Panc1 (cell line): ENCODE results near the gene NOTCH1. TPM values are rescaled to one million over a fixed set of nuclear protein-coding genes. Genes with fewer than 3 reads are reported as not detected.

ENCODE experiments used
- ATAC-seq: fragments of 200-7000 bp; cut with Tn5 transposase; 2 replicates; pipeline ENCODE4 v1.9.1; 2020; ENCODE audit warnings: mild to moderate bottlenecking, moderate library complexity
- BruUV-seq: library from RNA; stranded (reverse); fragments of 400-500 nt; replicated peaks from 2 replicates; lab custom pipeline; 2021; lab: Mats Ljungman, UMichigan
- CTCF ChIA-PET: fragments of 300-600 bp; sonication (Branson Sonifier 250); formaldehyde crosslinking; loops from one replicate; lab custom pipeline; 2022; ENCODE audit warnings: antibody characterized with exemption; lab: Charles Lee
- POLR2A ChIA-PET: fragments of 300-600 bp; sonication (Branson Sonifier 250); formaldehyde crosslinking; loops from one replicate; lab custom pipeline; 2022; ENCODE audit warnings: antibody characterized with exemption; lab: Charles Lee
- DNase-seq: peaks from one replicate; pipeline ENCODE4 v3.0.0-alpha.2; 2010; ENCODE audit warnings: low read depth, low spot score
- H3K27ac ChIP-seq: 2 replicates; pipeline ENCODE4 v1.5.1; 2011; ENCODE audit warnings: mild to moderate bottlenecking, low read length, inconsistent platforms
- H3K27me3 ChIP-seq: fragments of 200-500 bp; sonication (Bioruptor generic); 2 replicates; pipeline ENCODE4 v1.6.0; 2014; ENCODE audit warnings: low read length, inconsistent platforms; ENCODE audit not compliant: control insufficient read depth, insufficient read depth
- H3K36me3 ChIP-seq: fragments of 200-500 bp; sonication (Bioruptor generic); 2 replicates; pipeline ENCODE4 v1.5.1; 2014; ENCODE audit warnings: inconsistent platforms, mild to moderate bottlenecking, low read length, moderate library complexity; ENCODE audit not compliant: control insufficient read depth, insufficient read depth
- H3K4me1 ChIP-seq: 2 replicates; pipeline ENCODE4 v1.5.1; 2011; ENCODE audit warnings: inconsistent platforms, mild to moderate bottlenecking, low read length, moderate library complexity; ENCODE audit not compliant: control insufficient read depth, insufficient read depth
- H3K4me3 ChIP-seq, 2 experiments: 2 replicates each; pipeline ENCODE4 v1.5.1; 2011 to 2012; ENCODE audit warnings: low read depth in 2 of 2, low read length in 2 of 2, mild to moderate bottlenecking in 2 of 2, inconsistent platforms in 1 of 2, moderate library complexity in 1 of 2
- H3K9me3 ChIP-seq: fragments of 200-500 bp; sonication (Bioruptor generic); 2 replicates; pipeline ENCODE4 v1.5.1; 2014; ENCODE audit warnings: low read depth, mild to moderate bottlenecking, inconsistent platforms, low read length, moderate library complexity; ENCODE audit not compliant: control insufficient read depth, insufficient read depth
- POLR2AphosphoS5 ChIP-seq: IDR thresholded peaks from 2 replicates; pipeline ENCODE4 v1.6.1; 2012; ENCODE audit warnings: mild to moderate bottlenecking, low read depth, low read length, moderate library complexity
- REST ChIP-seq, 2 experiments: IDR thresholded peaks; 2 replicates each; pipeline ENCODE4 v1.6.1; 2011 to 2012; ENCODE audit warnings: low read depth in 2 of 2, control low read depth in 1 of 2, low read length in 1 of 2, mild to moderate bottlenecking in 1 of 2, moderate library complexity in 1 of 2; ENCODE audit not compliant: insufficient read depth in 1 of 2
- SIN3A ChIP-seq: IDR thresholded peaks from 2 replicates; pipeline ENCODE4 v1.6.1; 2012; ENCODE audit warnings: low read depth, mild to moderate bottlenecking, low read length, moderate library complexity, borderline replicate concordance; ENCODE audit not compliant: insufficient read depth
- TCF7L2 ChIP-seq: IDR thresholded peaks from 2 replicates; pipeline ENCODE4 v1.6.1; 2011; ENCODE audit warnings: mild to moderate bottlenecking, low read depth, low read length, inconsistent platforms
- in situ Hi-C: cut with HindIII; loops from 2 replicates; pipeline ENCODE4 v1.10.0; 2016; ENCODE audit warnings: low sequenced_read_pairs, low pct_unique_long_range_greater_than_20kb
- intact Hi-C: fragments of 100-400 bp; cut with micrococcal nuclease; formaldehyde crosslinking; loops from one replicate; pipeline ENCODE4 v1.10.0; 2022; ENCODE audit not compliant: unreplicated experiment
- total RNA-seq: library from RNA; stranded (reverse); gene quantifications from one replicate; pipeline ENCODE4 v1.2.1, GENCODE V29; 2021; ENCODE audit not compliant: unreplicated experiment
- TF ChIP-seq, protein P1 (sequence below): fragments of 450-650 bp; IDR thresholded peaks from 2 replicates; pipeline ENCODE4 v1.5.1; 2017; ENCODE audit warnings: mild to moderate bottlenecking

NOTCH1 gene
- total RNA-seq, 1 experiment from 2014 or later = 13.4 TPM

GRCh38 chr9:136486823-136487620, 58.8 kb downstream of the NOTCH1 start:
- no peaks in the 10 kb centered on the region for H3K27me3 ChIP-seq
- intact Hi-C loops = no loop called here
- in situ Hi-C loops = loop anchor here (10.0 kb wide), 1 partner anchor 58 kb away; the partner anchor contains the start of gene NOTCH1
- H3K9me3 ChIP-seq = no peaks in the 10 kb centered on the region
- no peak for DNase-seq
- peaks cover 2% of the 10 kb centered on the region; the same call in 1 of the 2 replicates for H3K36me3 ChIP-seq
- TF ChIP-seq TCF7L2 (no peak), POLR2AphosphoS5 (no peak), SIN3A (no peak), REST (IDR thresholded peaks at IDR 0.05; ENCODE audit: insufficient read depth in 1 of 2, low read depth in 2 of 2, low read length in 1 of 2) (no peak)
- TF ChIP-seq, protein P1, sequence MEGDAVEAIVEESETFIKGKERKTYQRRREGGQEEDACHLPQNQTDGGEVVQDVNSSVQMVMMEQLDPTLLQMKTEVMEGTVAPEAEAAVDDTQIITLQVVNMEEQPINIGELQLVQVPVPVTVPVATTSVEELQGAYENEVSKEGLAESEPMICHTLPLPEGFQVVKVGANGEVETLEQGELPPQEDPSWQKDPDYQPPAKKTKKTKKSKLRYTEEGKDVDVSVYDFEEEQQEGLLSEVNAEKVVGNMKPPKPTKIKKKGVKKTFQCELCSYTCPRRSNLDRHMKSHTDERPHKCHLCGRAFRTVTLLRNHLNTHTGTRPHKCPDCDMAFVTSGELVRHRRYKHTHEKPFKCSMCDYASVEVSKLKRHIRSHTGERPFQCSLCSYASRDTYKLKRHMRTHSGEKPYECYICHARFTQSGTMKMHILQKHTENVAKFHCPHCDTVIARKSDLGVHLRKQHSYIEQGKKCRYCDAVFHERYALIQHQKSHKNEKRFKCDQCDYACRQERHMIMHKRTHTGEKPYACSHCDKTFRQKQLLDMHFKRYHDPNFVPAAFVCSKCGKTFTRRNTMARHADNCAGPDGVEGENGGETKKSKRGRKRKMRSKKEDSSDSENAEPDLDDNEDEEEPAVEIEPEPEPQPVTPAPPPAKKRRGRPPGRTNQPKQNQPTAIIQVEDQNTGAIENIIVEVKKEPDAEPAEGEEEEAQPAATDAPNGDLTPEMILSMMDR = no peak
- BruUV-seq = no TSS peak
- no peak for ATAC-seq
- ChIA-PET CTCF (interaction anchor here (0.6 to 2.7 kb wide), 5 partner anchors 139 to 146 kb away, joined by 3 to 17 read pairs (median 5); no protein-coding TSS in a partner anchor), POLR2A (no interaction called here)
- peaks cover 8% of the 10 kb centered on the region for H3K4me1 ChIP-seq
- no peak overlapping the region for H3K27ac ChIP-seq
- no peak overlapping the region for H3K4me3 ChIP-seq

- intact Hi-C loops (no loop called here), in situ Hi-C loops (loop anchor here (10.0 kb wide), 1 partner anchor 59 kb away; the partner anchor contains the start of gene NOTCH1)
- no TSS peak for BruUV-seq
- CTCF ChIA-PET = interaction anchor here (0.8 to 3.2 kb wide), 3 partner anchors 139 to 143 kb away, joined by 5 to 18 read pairs (median 17); no protein-coding TSS in a partner anchor
- TF ChIP-seq, protein P1 = no peak
- no peak for TF ChIP-seq SIN3A
- no peak for TF ChIP-seq REST (IDR thresholded peaks at IDR 0.05; ENCODE audit: insufficient read depth in 1 of 2, low read depth in 2 of 2, low read length in 1 of 2)
- TF ChIP-seq TCF7L2 = no peak
- no peak for TF ChIP-seq POLR2AphosphoS5
- Histone ChIP-seq H3K9me3 (no peaks in the 10 kb centered on the region), H3K36me3 (peaks cover 2% of the 10 kb centered on the region; the same call in 1 of the 2 replicates), H3K4me1 (peaks cover 8% of the 10 kb centered on the region), H3K4me3 (no peak overlapping the region), H3K27me3 (no peaks in the 10 kb centered on the region), H3K27ac (no peak overlapping the region)
- POLR2A ChIA-PET = no interaction called here
- ATAC-seq (no peak), DNase-seq (no peak)
Measured at GRCh38 chr9:136486131-136486530, 59.7 kb downstream of the NOTCH1 start.
